Neural progenitor cell (in vitro differentiated cells): ENCODE results near the gene SCPEP1. TPM values are rescaled to one million over a fixed set of nuclear protein-coding genes. Genes with fewer than 3 reads are reported as not detected.

Experiments used
- DNase-seq: peaks from one replicate; pipeline ENCODE4 v3.0.0-alpha.2; 2016; ENCODE audit warnings: low spot score
- H2AFZ ChIP-seq: fragments of 200-600 bp; sonication (generic); replicated peaks from 2 replicates; pipeline ENCODE4 v1.6.1; 2016; ENCODE audit warnings: antibody characterized with exemption
- H3F3A ChIP-seq: fragments of 200-600 bp; sonication (generic); 2 replicates; pipeline ENCODE4 v1.6.1; 2016; ENCODE audit warnings: antibody characterized with exemption, low read depth
- H3K27ac ChIP-seq: fragments of 200-600 bp; sonication (generic); 2 replicates; pipeline ENCODE4 v1.5.1; 2016; ENCODE audit warnings: mild to moderate bottlenecking
- H3K27me3 ChIP-seq: fragments of 200-600 bp; sonication (generic); 2 replicates; pipeline ENCODE4 v1.6.1; 2016; ENCODE audit warnings: mild to moderate bottlenecking, moderate library complexity
- H3K36me3 ChIP-seq: fragments of 200-600 bp; sonication (generic); 2 replicates; pipeline ENCODE4 v1.5.1; 2016
- H3K4me1 ChIP-seq: fragments of 200-600 bp; sonication (generic); 2 replicates; pipeline ENCODE4 v1.6.1; 2016; ENCODE audit warnings: mixed run types
- H3K4me2 ChIP-seq: fragments of 200-600 bp; sonication (generic); 2 replicates; pipeline ENCODE4 v1.6.1; 2016
- H3K4me3 ChIP-seq: fragments of 200-600 bp; sonication (generic); 2 replicates; pipeline ENCODE4 v1.5.1; 2016
- H3K79me2 ChIP-seq: fragments of 200-600 bp; sonication (generic); 2 replicates; pipeline ENCODE4 v1.6.1; 2016; ENCODE audit warnings: low read depth
- H3K9ac ChIP-seq: fragments of 200-600 bp; sonication (generic); 2 replicates; pipeline ENCODE4 v1.6.1; 2016
- H3K9me3 ChIP-seq: fragments of 200-600 bp; sonication (generic); 2 replicates; pipeline ENCODE4 v1.5.1; 2016; ENCODE audit warnings: low read depth
- H4K20me1 ChIP-seq: fragments of 200-600 bp; sonication (generic); 2 replicates; pipeline ENCODE4 v1.6.1; 2016; ENCODE audit warnings: low read depth
- H3K27ac Mint-ChIP-seq: 3 replicates; pipeline ENCODE4 v1.8.0; 2021; ENCODE audit warnings: mixed read lengths
- H3K27me3 Mint-ChIP-seq: 2 replicates; pipeline ENCODE4 v1.8.0; 2022; ENCODE audit warnings: low read depth, mild to moderate bottlenecking, inconsistent platforms, moderate library complexity, mixed read lengths; ENCODE audit not compliant: insufficient read depth
- H3K36me3 Mint-ChIP-seq: 3 replicates; pipeline ENCODE4 v1.8.0; 2021; ENCODE audit warnings: mixed read lengths
- H3K4me1 Mint-ChIP-seq: 3 replicates; pipeline ENCODE4 v1.8.0; 2021; ENCODE audit warnings: mixed read lengths
- H3K4me3 Mint-ChIP-seq: 3 replicates; pipeline ENCODE4 v1.8.0; 2021; ENCODE audit warnings: mild to moderate bottlenecking, moderate library complexity, mixed read lengths
- H3K9me3 Mint-ChIP-seq: 3 replicates; pipeline ENCODE4 v1.8.0; 2020; ENCODE audit warnings: mixed read lengths
- CTCF ChIP-seq: fragments of 200-600 bp; sonication (generic); IDR thresholded peaks from 2 replicates; pipeline ENCODE4 v1.5.1; 2017; ENCODE audit warnings: antibody characterized with exemption, mild to moderate bottlenecking
- EZH2 ChIP-seq: fragments of 200-600 bp; sonication (generic); IDR thresholded peaks from 2 replicates; pipeline ENCODE4 v1.6.1; 2017; ENCODE audit warnings: antibody characterized with exemption, mild to moderate bottlenecking, moderate library complexity
- EZH2phosphoT487 ChIP-seq: fragments of 200-600 bp; sonication (generic); IDR thresholded peaks from 2 replicates; pipeline ENCODE4 v1.6.1; 2017; ENCODE audit warnings: antibody characterized with exemption
- total RNA-seq: library from RNA; depleted of rRNA; stranded (reverse); fragments of >200 nt; gene quantifications from 2 replicates; pipeline ENCODE4 v1.2.3, GENCODE V29; 2015; ENCODE audit warnings: low replicate concordance

The SCPEP1 gene
- total RNA-seq, 1 donor from 2014 or later, result 28.7 TPM

GRCh38 chr17:57040571-57040970 is 62.6 kb downstream of the SCPEP1 start:
- Histone ChIP-seq H3F3A (no peaks in the 10 kb centered on the region), H3K79me2 (no peaks in the 10 kb centered on the region), H3K27ac (no peak overlapping the region), H2AFZ (no peak overlapping the region), H3K4me3 (no peak overlapping the region), H3K9ac (no peak overlapping the region), H3K9me3 (no peaks in the 10 kb centered on the region), H3K4me1 (peaks cover 6% of the 10 kb centered on the region), H3K4me2 (no peak overlapping the region), H4K20me1 (no peaks in the 10 kb centered on the region), H3K27me3 (no peaks in the 10 kb centered on the region), H3K36me3 (no peaks in the 10 kb centered on the region)
- no peak for DNase-seq
- no peaks in the 10 kb centered on the region for H3K36me3 Mint-ChIP-seq
- H3K9me3 Mint-ChIP-seq, result peaks cover 2% of the 10 kb centered on the region
- peaks cover 5% of the 10 kb centered on the region for H3K4me1 Mint-ChIP-seq
- no peak overlapping the region for H3K4me3 Mint-ChIP-seq
- H3K27me3 Mint-ChIP-seq, result peaks cover 13% of the 10 kb centered on the region
- no peak for TF ChIP-seq CTCF
- no peak for TF ChIP-seq EZH2phosphoT487
- TF ChIP-seq EZH2, result no peak
- no peak overlapping the region for H3K27ac Mint-ChIP-seq

- H3K27me3 Mint-ChIP-seq, result peaks cover 16% of the 10 kb centered on the region
- no peak overlapping the region for H2AFZ ChIP-seq
- H3K9ac ChIP-seq, result no peak overlapping the region
- H4K20me1 ChIP-seq, result no peaks in the 10 kb centered on the region
- DNase-seq, result no peak
- no peaks in the 10 kb centered on the region for H3K4me1 ChIP-seq
- H3K9me3 ChIP-seq, result no peaks in the 10 kb centered on the region
- H3K4me1 Mint-ChIP-seq, result peaks cover 5% of the 10 kb centered on the region
- no peaks in the 10 kb centered on the region for H3K36me3 Mint-ChIP-seq
- H3K27ac ChIP-seq, result no peak overlapping the region
- H3K4me3 Mint-ChIP-seq, result no peak overlapping the region
- H3K36me3 ChIP-seq, result no peaks in the 10 kb centered on the region
- no peaks in the 10 kb centered on the region for H3K79me2 ChIP-seq
- no peaks in the 10 kb centered on the region for H3K27me3 ChIP-seq
- H3K9me3 Mint-ChIP-seq, result peaks cover 2% of the 10 kb centered on the region
- TF ChIP-seq EZH2 (no peak), EZH2phosphoT487 (no peak), CTCF (no peak)
- H3K27ac Mint-ChIP-seq, result no peak overlapping the region
- H3K4me2 ChIP-seq, result no peak overlapping the region
- H3K4me3 ChIP-seq, result no peak overlapping the region
- H3F3A ChIP-seq, result no peaks in the 10 kb centered on the region
Observed at GRCh38 chr17:57043276-57043675, 65.3 kb downstream of the SCPEP1 start.

- Histone ChIP-seq H3K27me3 (no peaks in the 10 kb centered on the region), H3K4me3 (no peak overlapping the region), H3K79me2 (no peaks in the 10 kb centered on the region), H4K20me1 (no peaks in the 10 kb centered on the region), H3K9ac (no peak overlapping the region), H3K36me3 (no peaks in the 10 kb centered on the region), H3K9me3 (no peaks in the 10 kb centered on the region), H3K27ac (no peak overlapping the region), H2AFZ (no peak overlapping the region), H3K4me2 (no peak overlapping the region), H3K4me1 (no peaks in the 10 kb centered on the region), H3F3A (no peaks in the 10 kb centered on the region)
- H3K36me3 Mint-ChIP-seq, result no peaks in the 10 kb centered on the region
- no peak overlapping the region for H3K27ac Mint-ChIP-seq
- H3K9me3 Mint-ChIP-seq, result peaks cover 2% of the 10 kb centered on the region
- TF ChIP-seq EZH2 (no peak), CTCF (no peak), EZH2phosphoT487 (no peak)
- no peak overlapping the region for H3K4me3 Mint-ChIP-seq
- no peak for DNase-seq
- peaks cover 13% of the 10 kb centered on the region for H3K27me3 Mint-ChIP-seq
- no peaks in the 10 kb centered on the region for H3K4me1 Mint-ChIP-seq
Observed at GRCh38 chr17:57044976-57045867, 67.3 kb downstream of the SCPEP1 start.
